ENCODE data around the gene RHBG.

RHBG gene

DNA sequence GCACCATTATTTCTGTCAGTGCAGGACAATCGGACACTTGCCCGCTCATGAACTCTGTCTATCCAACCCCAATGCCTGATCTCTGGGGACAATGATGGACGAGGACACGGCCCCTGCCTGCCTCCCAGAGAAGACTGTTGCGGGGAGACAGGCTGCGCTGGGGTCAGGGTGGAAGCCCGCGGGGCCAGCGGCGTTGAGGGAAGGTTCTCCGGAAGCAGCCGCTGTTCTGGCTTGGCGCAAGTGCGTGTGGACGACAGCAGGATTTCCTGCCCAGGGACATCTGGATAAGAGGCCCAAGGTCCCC is 18.8 kb downstream of the RHBG start:
- H3K27me3 ChIP-seq (ENCODE audit: insufficient read depth, low read length, poor library complexity): no peaks in the 10 kb centered on the region
- ATAC-seq (ENCODE audit: insufficient read depth, low read depth) (no peak), DNase-seq (no peak)
- no peaks in the 10 kb centered on the region for H3K36me3 ChIP-seq (ENCODE audit: insufficient read depth, low read length)
- H2AFZ ChIP-seq (ENCODE audit: low read depth, low read length): no peak overlapping the region
- no peak overlapping the region for H3K4me2 ChIP-seq (ENCODE audit: insufficient read depth, low read length)
- H3K27ac ChIP-seq (ENCODE audit: low read length): no peak overlapping the region
- H3K9me3 ChIP-seq (ENCODE audit: insufficient read depth, low read length, severe bottlenecking): no peaks in the 10 kb centered on the region
- no peaks in the 10 kb centered on the region for H4K20me1 ChIP-seq (ENCODE audit: insufficient read depth, low read length)
- H3K4me1 ChIP-seq (ENCODE audit: insufficient read depth, low read length): peaks cover 8% of the 10 kb centered on the region
- no peaks in the 10 kb centered on the region for H3K79me2 ChIP-seq (ENCODE audit: insufficient read depth, low read length)
- no peak overlapping the region for H3K9ac ChIP-seq (ENCODE audit: low read depth, low read length)
- no peak for TF ChIP-seq EZH2 (IDR thresholded peaks at IDR 0.05; ENCODE audit: borderline replicate concordance, low read depth, low read length, severe bottlenecking)
- H3K4me3 ChIP-seq (ENCODE audit: low read depth in 1 of 2, low read length in 2 of 2): no peak overlapping the region

GRCh38 chr1:156388174-156389137 is 19.4 kb downstream of the RHBG start:
- no peak overlapping the region for H3K27ac ChIP-seq (ENCODE audit: low read length)
- DNase-seq: no peak
- no peaks in the 10 kb centered on the region for H3K79me2 ChIP-seq (ENCODE audit: insufficient read depth, low read length)
- no peaks in the 10 kb centered on the region for H3K27me3 ChIP-seq (ENCODE audit: insufficient read depth, low read length, poor library complexity)
- no peaks in the 10 kb centered on the region for H3K36me3 ChIP-seq (ENCODE audit: insufficient read depth, low read length)
- no peak overlapping the region for H3K4me2 ChIP-seq (ENCODE audit: insufficient read depth, low read length)
- no peak for ATAC-seq (ENCODE audit: insufficient read depth, low read depth)
- H3K4me1 ChIP-seq (ENCODE audit: insufficient read depth, low read length): peaks cover 8% of the 10 kb centered on the region
- H4K20me1 ChIP-seq (ENCODE audit: insufficient read depth, low read length): no peaks in the 10 kb centered on the region
- H3K9ac ChIP-seq (ENCODE audit: low read depth, low read length): no peak overlapping the region
- H2AFZ ChIP-seq (ENCODE audit: low read depth, low read length): no peak overlapping the region
- no peaks in the 10 kb centered on the region for H3K9me3 ChIP-seq (ENCODE audit: insufficient read depth, low read length, severe bottlenecking)
- TF ChIP-seq CTCF (IDR thresholded peaks at IDR 0.05; ENCODE audit: borderline replicate concordance, extremely low read depth, low read length, poor library complexity, severe bottlenecking): no peak
- no peak for TF ChIP-seq EZH2 (IDR thresholded peaks at IDR 0.05; ENCODE audit: borderline replicate concordance, low read depth, low read length, severe bottlenecking)
- H3K4me3 ChIP-seq (ENCODE audit: low read depth in 1 of 2, low read length in 2 of 2): no peak overlapping the region

DNA sequence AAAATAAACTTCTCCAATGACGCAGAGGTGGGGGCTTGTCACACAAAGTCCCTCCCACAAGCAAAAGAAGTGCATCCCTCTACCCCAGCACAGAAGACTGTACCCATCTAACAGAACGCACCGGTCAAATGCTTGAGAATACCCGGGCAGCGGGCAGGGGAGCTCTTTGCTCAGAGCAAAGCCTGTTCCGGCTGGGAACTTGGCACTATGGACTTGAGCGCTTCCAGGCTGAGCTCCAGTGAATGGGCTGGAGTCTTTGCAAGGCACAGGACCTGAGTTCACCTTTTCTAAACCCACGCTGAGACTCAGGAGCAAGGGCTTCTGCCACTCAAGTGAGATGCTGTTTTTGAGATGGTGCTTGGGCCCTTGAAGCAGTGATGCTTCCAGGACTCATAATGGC is 20.3 kb downstream of the RHBG start:
- Histone ChIP-seq H3K27me3 (ENCODE audit: insufficient read depth, low read length, poor library complexity) (no peaks in the 10 kb centered on the region), H3K36me3 (ENCODE audit: insufficient read depth, low read length) (no peaks in the 10 kb centered on the region), H3K27ac (ENCODE audit: low read length) (no peak overlapping the region), H2AFZ (ENCODE audit: low read depth, low read length) (no peak overlapping the region), H3K9me3 (ENCODE audit: insufficient read depth, low read length, severe bottlenecking) (no peaks in the 10 kb centered on the region), H3K79me2 (ENCODE audit: insufficient read depth, low read length) (no peaks in the 10 kb centered on the region), H3K4me3 (ENCODE audit: low read depth in 1 of 2, low read length in 2 of 2) (no peak overlapping the region), H4K20me1 (ENCODE audit: insufficient read depth, low read length) (no peaks in the 10 kb centered on the region), H3K9ac (ENCODE audit: low read depth, low read length) (no peak overlapping the region), H3K4me1 (ENCODE audit: insufficient read depth, low read length) (peaks cover 8% of the 10 kb centered on the region), H3K4me2 (ENCODE audit: insufficient read depth, low read length) (no peak overlapping the region)
- DNase-seq (no peak), ATAC-seq (ENCODE audit: insufficient read depth, low read depth) (no peak)
- TF ChIP-seq CTCF (IDR thresholded peaks at IDR 0.05; ENCODE audit: borderline replicate concordance, extremely low read depth, low read length, poor library complexity, severe bottlenecking): no peak
- no peak for TF ChIP-seq EZH2 (IDR thresholded peaks at IDR 0.05; ENCODE audit: borderline replicate concordance, low read depth, low read length, severe bottlenecking)

DNA sequence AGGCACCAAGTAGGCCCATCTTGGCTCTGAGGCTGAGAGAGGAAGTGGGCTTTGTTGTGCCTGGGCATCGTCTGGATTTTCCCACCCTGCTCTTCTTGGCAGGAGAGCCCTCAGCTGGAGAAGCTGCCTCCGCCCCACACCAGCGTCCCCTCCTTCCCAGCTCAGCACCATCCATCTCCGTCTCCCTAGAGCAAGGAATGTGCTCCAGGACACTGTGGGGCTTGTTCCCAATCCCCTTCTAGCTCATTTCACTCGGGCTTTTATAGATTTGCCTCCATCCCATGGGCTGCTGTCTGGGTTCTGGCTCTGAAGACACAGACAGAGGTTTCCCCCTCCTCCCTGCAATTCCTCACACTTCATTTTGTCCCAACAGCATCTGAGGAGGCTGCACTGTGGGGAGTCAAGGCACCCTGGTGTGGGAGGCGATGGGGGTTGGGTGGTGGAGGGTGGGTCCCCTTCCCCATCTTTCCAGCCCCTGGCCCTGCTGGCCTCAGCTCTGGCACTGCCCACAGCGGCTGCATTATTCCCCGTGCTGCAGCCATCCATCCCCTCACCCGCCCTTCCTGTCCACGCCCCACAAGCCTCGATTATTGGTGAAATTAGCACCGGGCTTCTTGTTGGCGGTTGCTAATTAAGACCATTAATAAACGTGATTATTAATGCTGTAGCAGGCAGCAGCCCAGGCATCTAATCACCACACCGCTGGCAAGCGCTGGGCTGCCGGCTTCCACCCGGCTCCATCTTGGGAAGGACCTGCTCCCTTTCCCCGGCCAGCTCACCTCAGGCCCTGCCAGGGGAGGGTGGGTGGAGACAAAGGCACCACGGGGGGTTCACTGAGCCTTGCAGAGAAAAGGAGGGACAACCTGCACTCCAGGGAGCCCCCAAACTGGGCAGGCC is 21.7 kb downstream of the RHBG start:
- Histone ChIP-seq H3K9me3 (ENCODE audit: insufficient read depth, low read length, severe bottlenecking) (no peaks in the 10 kb centered on the region), H3K9ac (ENCODE audit: low read depth, low read length) (no peak overlapping the region), H3K27me3 (ENCODE audit: insufficient read depth, low read length, poor library complexity) (no peaks in the 10 kb centered on the region), H3K79me2 (ENCODE audit: insufficient read depth, low read length) (no peaks in the 10 kb centered on the region), H3K4me1 (ENCODE audit: insufficient read depth, low read length) (peaks cover 4% of the 10 kb centered on the region), H3K4me3 (ENCODE audit: low read depth in 1 of 2, low read length in 2 of 2) (no peak overlapping the region), H3K27ac (ENCODE audit: low read length) (no peak overlapping the region), H3K4me2 (ENCODE audit: insufficient read depth, low read length) (no peak overlapping the region), H3K36me3 (ENCODE audit: insufficient read depth, low read length) (no peaks in the 10 kb centered on the region), H2AFZ (ENCODE audit: low read depth, low read length) (no peak overlapping the region), H4K20me1 (ENCODE audit: insufficient read depth, low read length) (no peaks in the 10 kb centered on the region)
- DNase-seq (no peak), ATAC-seq (ENCODE audit: insufficient read depth, low read depth) (no peak)
- TF ChIP-seq CTCF (IDR thresholded peaks at IDR 0.05; ENCODE audit: borderline replicate concordance, extremely low read depth, low read length, poor library complexity, severe bottlenecking) (no peak), EZH2 (IDR thresholded peaks at IDR 0.05; ENCODE audit: borderline replicate concordance, low read depth, low read length, severe bottlenecking) (no peak)
